Neural progenitor cell (in vitro differentiated cells): ENCODE data around the gene ZFYVE21.

Source experiments
- CTCF ChIP-seq: fragments of 200-600 bp; sonication (generic); IDR thresholded peaks from 2 replicates; pipeline ENCODE4 v1.5.1; 2017; ENCODE audit warnings: antibody characterized with exemption, mild to moderate bottlenecking
- EZH2 ChIP-seq: fragments of 200-600 bp; sonication (generic); IDR thresholded peaks from 2 replicates; pipeline ENCODE4 v1.6.1; 2017; ENCODE audit warnings: antibody characterized with exemption, mild to moderate bottlenecking, moderate library complexity

GRCh38 chr14:103707329-103708263, 8.0 kb upstream of the ZFYVE21 start:
- TF ChIP-seq CTCF (no peak), EZH2 (no peak)
